MM.1S (cell line): ENCODE data around the gene PSMB2.

Experiments used
- DNase-seq: peaks from one replicate; pipeline ENCODE4 v3.0.0-alpha.2; 2015
- H2AFZ ChIP-seq: fragments of 300-600 bp; sonication (generic); 2 replicates; pipeline ENCODE4 v1.6.0; 2016; ENCODE audit warnings: antibody characterized with exemption, low read length
- H3F3A ChIP-seq: fragments of 300-600 bp; sonication (generic); 2 replicates; pipeline ENCODE4 v1.6.1; 2016; ENCODE audit warnings: mild to moderate bottlenecking, antibody characterized with exemption, low read length, moderate library complexity, mixed read lengths; ENCODE audit not compliant: insufficient read depth
- H3K27ac ChIP-seq: fragments of 300-600 bp; sonication (generic); 2 replicates; pipeline ENCODE4 v1.5.1; 2016; ENCODE audit warnings: mild to moderate bottlenecking, low read length
- H3K27me3 ChIP-seq: fragments of 300-600 bp; sonication (generic); replicated peaks from 2 replicates; pipeline ENCODE4 v1.6.0; 2016; ENCODE audit warnings: low read length; ENCODE audit not compliant: insufficient read depth
- H3K36me3 ChIP-seq: fragments of 300-600 bp; sonication (generic); replicated peaks from 2 replicates; pipeline ENCODE4 v1.6.1; 2016; ENCODE audit warnings: mild to moderate bottlenecking, low read length, mixed read lengths; ENCODE audit not compliant: insufficient read depth
- H3K4me1 ChIP-seq: fragments of 300-600 bp; sonication (generic); 2 replicates; pipeline ENCODE4 v1.6.1; 2016; ENCODE audit warnings: low read length, mixed read lengths
- H3K4me2 ChIP-seq: fragments of 300-600 bp; sonication (generic); 2 replicates; pipeline ENCODE4 v1.6.0; 2016; ENCODE audit warnings: low read depth, low read length
- H3K4me3 ChIP-seq: fragments of 300-600 bp; sonication (generic); 2 replicates; pipeline ENCODE4 v1.5.1; 2016; ENCODE audit warnings: low read length, mixed read lengths
- H3K79me2 ChIP-seq: fragments of 300-600 bp; sonication (generic); 2 replicates; pipeline ENCODE4 v1.6.1; 2016; ENCODE audit warnings: mixed run types, low read length, mixed read lengths
- H3K9ac ChIP-seq: fragments of 300-600 bp; sonication (generic); 2 replicates; pipeline ENCODE4 v1.6.1; 2016; ENCODE audit warnings: low read length, mixed read lengths
- H3K9me2 ChIP-seq: fragments of 300-600 bp; sonication (generic); replicated peaks from 2 replicates; pipeline ENCODE4 v1.6.1; 2016; ENCODE audit warnings: mild to moderate bottlenecking, low read length, mixed read lengths; ENCODE audit not compliant: insufficient read depth
- H3K9me3 ChIP-seq: fragments of 300-600 bp; sonication (generic); replicated peaks from 2 replicates; pipeline ENCODE4 v1.6.1; 2016; ENCODE audit warnings: mild to moderate bottlenecking, low read length, mixed read lengths; ENCODE audit not compliant: insufficient read depth
- H4K20me1 ChIP-seq: fragments of 300-600 bp; sonication (generic); 2 replicates; pipeline ENCODE4 v1.6.1; 2016; ENCODE audit warnings: mild to moderate bottlenecking, low read length, moderate library complexity, mixed read lengths; ENCODE audit not compliant: insufficient read depth
- EZH2 ChIP-seq: fragments of 300-600 bp; sonication (generic); optimal IDR thresholded peaks from 2 replicates; pipeline ENCODE3; 2017; ENCODE audit warnings: low read depth, mild to moderate bottlenecking, antibody characterized with exemption, low read length, mixed read lengths
- EZH2phosphoT487 ChIP-seq: fragments of 300-600 bp; sonication (generic); IDR thresholded peaks from 2 replicates; pipeline ENCODE4 v1.6.1; 2018; ENCODE audit warnings: antibody characterized with exemption, low read length
- TF ChIP-seq, protein P1 (sequence below): fragments of 300-600 bp; sonication (generic); IDR thresholded peaks from 2 replicates; pipeline ENCODE4 v1.5.1; 2016; ENCODE audit warnings: antibody characterized with exemption, low read length, mixed read lengths

PSMB2 gene

DNA sequence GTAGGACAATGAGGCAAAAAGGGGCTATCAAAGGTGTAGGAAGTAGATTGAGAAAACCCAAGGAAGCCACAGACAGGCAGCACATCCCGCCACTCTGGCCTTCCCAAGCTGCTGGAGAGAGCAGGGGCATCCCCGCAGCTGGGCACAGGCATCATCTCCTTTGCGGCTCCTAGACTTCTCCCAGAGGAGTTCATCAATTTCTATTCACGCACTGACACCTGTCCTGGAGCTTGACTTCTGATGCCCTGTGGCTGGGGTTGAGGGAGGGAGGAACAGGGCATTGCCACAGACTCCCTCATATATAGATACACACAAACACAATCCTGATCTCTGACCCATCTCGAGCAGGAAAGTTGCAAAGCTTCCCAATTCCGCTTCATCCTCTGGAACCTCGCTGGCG lies 70.1 kb downstream of the PSMB2 start:
- Histone ChIP-seq H3F3A (no peaks in the 10 kb centered on the region), H3K4me1 (no peaks in the 10 kb centered on the region), H3K9me2 (no peaks in the 10 kb centered on the region), H3K36me3 (no peaks in the 10 kb centered on the region), H2AFZ (no peak overlapping the region), H4K20me1 (no peaks in the 10 kb centered on the region), H3K4me3 (no peak overlapping the region), H3K79me2 (no peaks in the 10 kb centered on the region), H3K9me3 (no peaks in the 10 kb centered on the region), H3K27ac (no peak overlapping the region), H3K9ac (no peak overlapping the region), H3K27me3 (no peaks in the 10 kb centered on the region), H3K4me2 (no peak overlapping the region)
- no peak for DNase-seq
- TF ChIP-seq, protein P1, sequence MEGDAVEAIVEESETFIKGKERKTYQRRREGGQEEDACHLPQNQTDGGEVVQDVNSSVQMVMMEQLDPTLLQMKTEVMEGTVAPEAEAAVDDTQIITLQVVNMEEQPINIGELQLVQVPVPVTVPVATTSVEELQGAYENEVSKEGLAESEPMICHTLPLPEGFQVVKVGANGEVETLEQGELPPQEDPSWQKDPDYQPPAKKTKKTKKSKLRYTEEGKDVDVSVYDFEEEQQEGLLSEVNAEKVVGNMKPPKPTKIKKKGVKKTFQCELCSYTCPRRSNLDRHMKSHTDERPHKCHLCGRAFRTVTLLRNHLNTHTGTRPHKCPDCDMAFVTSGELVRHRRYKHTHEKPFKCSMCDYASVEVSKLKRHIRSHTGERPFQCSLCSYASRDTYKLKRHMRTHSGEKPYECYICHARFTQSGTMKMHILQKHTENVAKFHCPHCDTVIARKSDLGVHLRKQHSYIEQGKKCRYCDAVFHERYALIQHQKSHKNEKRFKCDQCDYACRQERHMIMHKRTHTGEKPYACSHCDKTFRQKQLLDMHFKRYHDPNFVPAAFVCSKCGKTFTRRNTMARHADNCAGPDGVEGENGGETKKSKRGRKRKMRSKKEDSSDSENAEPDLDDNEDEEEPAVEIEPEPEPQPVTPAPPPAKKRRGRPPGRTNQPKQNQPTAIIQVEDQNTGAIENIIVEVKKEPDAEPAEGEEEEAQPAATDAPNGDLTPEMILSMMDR, result no peak
- TF ChIP-seq EZH2 (no peak), EZH2phosphoT487 (no peak)

DNA sequence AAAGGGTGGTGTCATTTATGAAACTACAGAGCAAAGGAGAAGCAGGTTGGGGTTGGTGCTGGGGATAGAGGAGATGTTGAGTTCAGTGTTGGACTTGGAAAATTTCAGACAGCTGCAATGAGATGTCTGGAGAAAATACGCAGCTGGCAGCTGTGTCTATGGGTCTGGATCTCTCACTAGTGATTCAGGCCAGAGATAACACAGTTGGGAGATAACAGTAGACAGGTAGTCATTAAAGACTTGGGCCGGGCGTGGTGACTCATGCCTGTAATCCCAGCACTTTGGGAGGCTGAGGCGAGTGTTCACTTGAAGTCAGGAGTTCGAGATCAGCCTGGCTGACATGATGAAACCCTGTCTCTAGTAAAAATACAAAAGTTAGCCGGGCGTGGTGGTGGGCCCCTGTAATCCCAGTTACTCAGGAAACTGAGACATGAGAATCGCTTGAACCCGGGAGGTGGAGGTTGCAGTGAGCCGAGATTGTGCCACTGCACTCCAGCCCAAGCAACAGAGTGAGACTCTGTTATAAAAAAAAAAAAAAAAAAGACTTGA lies 70.7 kb downstream of the PSMB2 start:
- Histone ChIP-seq H3K27me3 (no peaks in the 10 kb centered on the region), H4K20me1 (no peaks in the 10 kb centered on the region), H3K9ac (no peak overlapping the region), H3K36me3 (no peaks in the 10 kb centered on the region), H3K79me2 (no peaks in the 10 kb centered on the region), H3K4me2 (no peak overlapping the region), H2AFZ (no peak overlapping the region), H3K4me1 (no peaks in the 10 kb centered on the region), H3K9me3 (no peaks in the 10 kb centered on the region), H3K27ac (no peak overlapping the region), H3K4me3 (no peak overlapping the region), H3F3A (no peaks in the 10 kb centered on the region), H3K9me2 (no peaks in the 10 kb centered on the region)
- no peak for TF ChIP-seq EZH2phosphoT487
- TF ChIP-seq, protein P1, result no peak
- no peak for TF ChIP-seq EZH2
- no peak for DNase-seq

DNA sequence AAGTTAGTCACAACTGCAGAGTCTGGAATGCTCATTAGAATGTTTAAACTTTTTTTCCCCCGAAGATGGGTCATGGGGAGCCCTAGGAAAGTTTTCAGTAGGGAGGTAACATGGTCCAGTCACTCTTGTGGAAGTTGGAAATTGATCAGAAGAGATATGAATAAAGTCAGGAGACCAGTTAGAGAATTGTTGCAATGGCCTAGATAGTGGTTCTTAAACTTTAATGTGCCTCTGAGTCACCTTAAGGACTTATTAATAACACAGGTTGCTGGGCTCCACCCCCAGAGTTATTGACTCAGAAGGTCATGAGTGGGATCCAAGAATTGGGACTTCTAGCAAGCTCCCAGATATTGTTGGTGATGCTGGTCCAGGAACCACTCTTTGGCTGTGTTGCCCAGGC lies 71.4 kb downstream of the PSMB2 start:
- no peaks in the 10 kb centered on the region for H3K4me1 ChIP-seq

More for the DNA sequence above, 71.4 kb downstream of the PSMB2 start:
- Histone ChIP-seq H4K20me1 (no peaks in the 10 kb centered on the region), H3K4me2 (no peak overlapping the region), H3K27me3 (no peaks in the 10 kb centered on the region), H3K9me2 (no peaks in the 10 kb centered on the region), H3K36me3 (no peaks in the 10 kb centered on the region), H3K79me2 (no peaks in the 10 kb centered on the region), H3K9me3 (no peaks in the 10 kb centered on the region), H2AFZ (no peak overlapping the region), H3K9ac (no peak overlapping the region), H3K27ac (no peak overlapping the region), H3F3A (no peaks in the 10 kb centered on the region), H3K4me3 (no peak overlapping the region)
- DNase-seq, result no peak
- TF ChIP-seq EZH2 (no peak), EZH2phosphoT487 (no peak)
- TF ChIP-seq, protein P1, result no peak
